HG03175 (cell line): Measurements from ENCODE around the gene CSNK1D.
A peak's percentile ranks its signal among the peaks of the same experiment; 100 is the strongest.

Source experiments
- ATAC-seq: cut with Tn5 transposase; IDR thresholded peaks from one replicate; pipeline ENCODE4 v1.9.1; 2021; ENCODE audit warnings: mild to moderate bottlenecking, moderate library complexity; ENCODE audit not compliant: unreplicated experiment

The CSNK1D gene

GRCh38 chr17:82230609-82231311 lies 42.7 kb downstream of the CSNK1D start:
- peak; percentile 38 for ATAC-seq

GRCh38 chr17:82229698-82230608 lies 43.5 kb downstream of the CSNK1D start:
- ATAC-seq = no peak

GRCh38 chr17:82228842-82229697 lies 44.4 kb downstream of the CSNK1D start, which contains the start of gene SLC16A3:
Gene SLC16A3, plus strand, starts transcription at chr17:82229042. Its CDS starts 6,967 bp downstream, at chr17:82236009.
- peak; percentile 50 for ATAC-seq

DNA sequence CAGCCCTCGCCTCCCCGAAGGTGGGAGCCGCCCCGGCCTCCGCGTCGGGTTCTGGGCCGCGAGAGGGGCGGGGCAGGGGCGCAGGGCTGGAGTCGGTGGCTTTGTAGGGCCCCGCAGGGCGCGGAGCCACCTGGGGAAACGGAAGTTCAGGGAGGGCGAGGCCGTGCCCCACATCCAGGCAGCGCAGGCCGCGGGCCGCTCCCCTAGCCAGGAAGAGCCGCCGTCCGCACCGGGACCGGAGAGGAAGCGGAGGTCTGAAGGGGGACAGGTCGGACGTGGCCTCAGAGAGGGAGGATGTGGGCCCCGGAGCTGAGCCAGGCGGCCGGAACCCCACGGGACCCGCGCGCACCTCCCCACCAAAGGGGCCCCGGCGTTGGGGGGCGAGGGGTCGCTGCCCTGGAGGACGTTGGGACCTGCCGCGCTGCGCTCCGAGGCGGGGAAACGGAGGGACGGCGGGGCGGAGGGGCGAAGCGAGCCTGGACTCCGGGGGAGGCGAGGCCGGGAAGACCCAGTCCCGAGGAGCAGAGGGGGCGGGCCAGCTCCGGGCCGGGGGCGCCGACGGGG lies 45.1 kb downstream of the CSNK1D start:
- peak; percentile 28 for ATAC-seq

DNA sequence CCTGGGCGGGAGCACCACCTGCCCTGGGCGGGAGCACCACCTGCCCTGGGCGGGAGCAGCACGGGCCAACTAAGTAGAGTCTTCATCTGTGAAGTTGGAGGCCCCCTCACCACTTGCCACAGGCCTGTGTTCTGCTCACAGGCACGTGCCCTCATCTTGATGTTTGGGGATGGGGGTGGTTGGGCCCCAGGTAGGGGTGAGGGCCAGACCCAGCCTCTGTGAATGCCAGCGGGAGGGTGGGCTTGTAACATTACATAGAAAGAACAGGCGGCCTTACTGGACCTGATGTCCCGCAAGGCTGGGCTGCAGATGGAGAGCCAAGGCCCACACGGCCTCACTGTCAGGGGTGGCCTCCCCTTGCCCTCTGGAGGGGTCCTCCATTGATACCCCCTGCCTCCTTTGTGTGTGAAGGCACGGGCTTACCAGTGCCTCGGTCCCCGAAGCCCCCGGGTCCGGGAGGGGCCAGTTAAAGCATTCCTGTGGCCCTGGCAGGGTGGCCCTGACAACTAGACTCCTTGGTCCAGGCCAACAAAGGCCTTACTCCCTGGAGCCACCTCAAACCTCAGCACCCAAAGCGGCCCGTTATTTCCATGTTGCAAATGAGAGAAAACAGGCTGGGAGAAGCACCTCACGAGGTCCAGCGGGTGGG lies 45.7 kb downstream of the CSNK1D start:
- ATAC-seq = no peak

DNA sequence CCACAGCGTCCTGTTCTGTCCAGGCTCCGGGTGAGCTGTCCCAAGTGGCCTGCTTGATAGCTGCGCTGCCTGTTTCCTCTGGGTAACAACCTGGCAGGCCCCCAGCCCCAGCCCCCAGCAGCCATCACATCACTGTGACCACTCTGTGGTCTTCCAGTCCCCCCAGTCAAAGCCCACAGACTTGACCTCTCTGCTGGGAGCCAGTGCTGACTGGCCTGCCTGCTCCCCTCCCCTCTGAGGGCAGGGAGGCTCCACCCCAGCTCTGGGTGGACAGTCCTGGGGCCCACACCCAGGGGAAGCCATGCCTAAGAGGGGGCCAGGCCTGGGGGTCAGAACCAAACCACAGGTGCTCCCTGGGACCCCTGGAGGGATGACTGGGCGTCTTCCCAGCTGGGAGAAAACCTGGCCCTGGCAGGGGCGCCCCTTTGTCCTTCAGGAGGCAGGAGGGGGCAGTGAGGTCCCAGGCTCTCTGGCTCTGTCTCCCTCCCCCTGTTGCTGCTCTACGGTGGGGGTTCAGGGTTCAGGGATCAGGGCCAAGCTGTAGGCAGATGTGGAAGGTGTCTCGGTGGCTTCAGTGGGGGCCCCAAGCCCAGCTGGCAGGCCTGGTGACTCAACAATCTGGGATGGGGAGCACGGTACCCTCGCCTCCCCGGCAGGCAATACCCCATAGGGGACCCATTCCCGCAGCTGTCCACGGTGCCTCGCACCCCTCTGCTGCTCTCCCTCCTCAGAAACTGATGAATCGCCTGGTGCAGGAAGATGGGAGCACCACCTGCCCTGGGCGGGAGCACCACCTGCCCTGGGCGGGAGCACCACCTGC lies 46.5 kb downstream of the CSNK1D start:
- no peak for ATAC-seq

- no peak for ATAC-seq
These were observed 47.2 kb downstream of the CSNK1D start for GRCh38 chr17:82226146-82226808.

- ATAC-seq = no peak
These were observed 48.0 kb downstream of the CSNK1D start for GRCh38 chr17:82225368-82226029.

- no peak for ATAC-seq
These were observed 48.8 kb downstream of the CSNK1D start for GRCh38 chr17:82224666-82225065.

- ATAC-seq = no peak
These were observed 50.0 kb downstream of the CSNK1D start for GRCh38 chr17:82223517-82223916.

DNA sequence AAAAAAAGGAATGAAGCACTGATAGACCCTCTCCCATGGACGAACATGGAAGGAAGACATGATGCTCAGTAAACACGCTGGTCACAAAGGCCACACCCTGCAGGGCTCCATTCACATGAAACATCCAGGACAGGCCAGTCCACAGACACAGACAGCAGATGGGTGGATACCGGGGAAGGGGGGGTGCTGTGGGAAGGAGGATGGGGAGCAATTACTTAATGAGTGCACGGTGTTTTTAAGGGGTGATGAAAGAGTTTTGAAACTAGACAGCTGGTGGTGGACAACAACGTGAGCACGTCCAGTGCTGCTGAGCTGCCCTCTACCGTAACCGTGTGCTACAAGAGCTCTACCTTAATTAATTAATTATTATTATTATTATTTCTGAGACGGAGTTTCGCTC lies 50.7 kb downstream of the CSNK1D start:
- ATAC-seq = no peak

DNA sequence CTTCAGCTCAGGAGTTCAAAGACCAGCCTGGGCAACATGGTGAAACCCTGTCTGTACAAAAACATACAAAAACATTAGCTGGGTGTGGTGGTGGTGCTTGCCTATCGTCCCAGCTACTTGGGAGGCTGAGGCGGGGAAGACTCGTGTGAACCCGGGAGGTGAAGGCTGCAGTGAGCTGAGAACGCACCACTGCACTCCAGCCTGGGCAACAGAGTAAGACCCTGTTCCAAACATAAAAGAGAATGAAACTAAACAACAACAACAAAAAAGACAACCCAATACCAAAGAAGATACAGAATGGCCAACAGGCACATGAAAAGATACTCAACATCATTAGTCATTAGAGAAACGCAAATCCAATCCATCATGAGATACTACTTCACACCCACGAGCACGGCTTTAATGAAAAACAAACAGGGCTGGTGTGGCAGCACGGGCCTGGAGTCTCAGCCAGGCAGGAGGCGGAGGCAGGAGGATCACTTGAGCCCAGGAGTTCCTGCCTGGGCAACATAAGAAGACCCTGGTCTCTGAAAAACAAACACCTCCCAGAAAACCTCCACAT lies 52.1 kb downstream of the CSNK1D start:
- ATAC-seq = no peak

DNA sequence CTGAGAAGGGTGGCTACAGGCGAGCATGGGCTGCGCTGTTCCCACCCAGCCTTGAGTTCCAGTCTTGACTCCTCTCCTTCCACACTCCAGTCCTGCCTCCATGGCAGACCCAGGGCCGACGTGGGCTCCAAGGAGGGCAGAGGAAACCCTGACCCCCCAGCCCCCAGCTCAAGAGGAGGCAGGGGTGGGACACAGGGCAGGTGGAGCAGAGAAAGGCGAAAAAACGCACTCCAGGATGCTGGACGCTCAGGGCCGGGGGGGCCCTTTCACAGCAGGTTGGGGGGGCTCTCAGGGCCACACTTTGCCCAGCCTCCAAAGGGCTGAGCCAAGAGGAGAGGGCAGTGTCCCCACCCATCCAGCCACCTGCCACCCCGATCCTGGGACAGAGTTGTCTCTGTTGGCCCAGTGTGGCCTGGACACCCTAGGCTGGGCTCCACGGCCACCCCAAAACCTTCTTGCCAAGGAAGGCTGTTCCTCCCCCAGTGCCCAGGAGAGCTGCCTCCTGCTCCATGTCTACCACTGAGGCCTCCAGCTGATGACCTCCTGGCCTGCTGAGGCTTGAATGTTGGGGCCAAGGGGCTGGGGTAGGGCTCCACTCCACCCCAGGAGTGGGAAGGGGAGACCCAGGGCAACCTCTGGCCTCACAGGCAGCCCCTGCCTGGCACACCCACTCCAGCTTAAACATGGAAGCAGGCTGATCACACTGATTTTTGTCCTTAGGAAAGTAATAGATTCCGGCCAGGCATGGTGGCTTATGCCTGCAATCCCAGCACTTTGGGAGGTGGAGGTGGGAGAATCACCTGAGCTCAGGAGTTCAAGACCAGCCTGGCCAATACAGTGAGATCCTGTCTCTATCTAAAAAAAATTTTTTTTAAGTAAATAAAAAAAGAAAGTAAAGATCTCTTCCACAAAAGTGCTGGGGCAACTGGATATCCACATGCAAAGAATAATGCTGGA lies 53.5 kb downstream of the CSNK1D start:
- ATAC-seq = no peak

- no peak for ATAC-seq
These were observed 54.4 kb downstream of the CSNK1D start for GRCh38 chr17:82219083-82219482.

GRCh38 chr17:82218349-82219075 lies 55.0 kb downstream of the CSNK1D start:
- no peak for ATAC-seq

DNA sequence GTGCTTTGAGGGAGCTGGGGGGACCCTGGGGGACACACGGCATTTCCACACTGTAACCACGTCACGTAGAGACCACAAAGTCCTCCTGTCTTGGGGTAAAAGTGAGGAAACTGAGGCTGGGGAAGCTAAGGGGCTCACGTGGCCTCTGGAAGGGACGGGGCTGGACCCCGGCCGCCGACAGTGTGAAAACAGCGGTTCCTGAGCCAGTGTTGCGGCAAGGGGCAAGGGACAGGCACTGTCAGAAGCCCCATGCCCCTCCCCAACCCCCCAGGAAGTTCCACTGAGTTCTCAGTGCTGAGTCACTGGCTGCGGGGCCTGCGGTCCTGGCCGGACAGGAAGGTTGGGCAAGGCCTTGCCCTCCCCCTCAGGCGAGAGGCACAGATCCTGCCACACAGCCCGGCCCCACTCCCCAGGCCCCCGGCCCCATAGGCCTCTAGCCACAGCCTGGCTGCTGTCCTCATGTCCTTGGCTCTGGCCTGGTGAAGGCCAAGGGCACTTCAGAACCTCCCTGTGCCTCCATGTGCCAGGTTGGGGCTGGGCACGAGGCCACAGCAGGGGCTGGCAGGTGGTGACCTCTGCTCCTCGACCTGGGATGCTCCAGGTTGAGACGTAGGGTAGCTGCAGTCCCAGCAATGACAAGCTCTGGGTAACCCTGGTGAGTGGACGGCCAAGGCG lies 55.8 kb downstream of the CSNK1D start:
- no peak for ATAC-seq
